A549 (cell line): Measurements from ENCODE around the gene IQCN.

Experiments used
- CHD2 ChIP-seq: fragments of 150-350 bp; IDR thresholded peaks from 2 replicates; pipeline ENCODE4 v1.6.1; 2014; ENCODE audit warnings: low read length; ENCODE audit not compliant: partially characterized antibody
- EP300 ChIP-seq, 2 experiments: fragments of >200 bp; sonication (Bioruptor Twin); formaldehyde crosslinking; IDR thresholded peaks; 2 replicates in 1 of 2; 3 replicates in 1 of 2; pipeline ENCODE4 v1.6.1; 2016 to 2017
- HDAC2 ChIP-seq: fragments of 200-600 bp; sonication (generic); IDR thresholded peaks from 2 replicates; pipeline ENCODE4 v1.6.1; 2016
- JUN ChIP-seq, 2 experiments: fragments of >200 bp; sonication (Bioruptor Twin); formaldehyde crosslinking; IDR thresholded peaks; 2 replicates in 1 of 2; 3 replicates in 1 of 2; pipeline ENCODE4 v1.6.1; 2016 to 2017
- KDM1A ChIP-seq: fragments of 200-600 bp; sonication (generic); IDR thresholded peaks from 2 replicates; pipeline ENCODE4 v1.6.1; 2016; ENCODE audit warnings: low read depth, mild to moderate bottlenecking
- NR3C1 ChIP-seq: fragments of >200 bp; sonication (Bioruptor Twin); formaldehyde crosslinking; IDR thresholded peaks from 3 replicates; pipeline ENCODE4 v1.6.1; 2017
- POLR2A ChIP-seq: IDR thresholded peaks from 2 replicates; pipeline ENCODE4 v1.6.1; 2012; ENCODE audit warnings: mild to moderate bottlenecking, low read length
- REST ChIP-seq: fragments of 200-600 bp; sonication (generic); IDR thresholded peaks from 2 replicates; pipeline ENCODE4 v1.6.1; 2016; ENCODE audit warnings: antibody characterized with exemption, mild to moderate bottlenecking, moderate library complexity
- RFX5 ChIP-seq: fragments of 450-650 bp; IDR thresholded peaks from 2 replicates; pipeline ENCODE4 v1.7.1; 2014; ENCODE audit warnings: antibody characterized with exemption, mild to moderate bottlenecking, moderate library complexity
- TP53 ChIP-seq: fragments of 250-450 bp; sonication (Bioruptor Pico); IDR thresholded peaks from 2 replicates; pipeline ENCODE4 v1.5.0; 2021; ENCODE audit warnings: mild to moderate bottlenecking, moderate library complexity
- ZFP36 ChIP-seq: fragments of 450-650 bp; IDR thresholded peaks from 2 replicates; pipeline ENCODE4 v1.6.1; 2014; ENCODE audit warnings: borderline replicate concordance; ENCODE audit not compliant: partially characterized antibody
- TF ChIP-seq, protein P1 (sequence below): fragments of >200 bp; sonication (Bioruptor Twin); formaldehyde crosslinking; IDR thresholded peaks from 3 replicates; pipeline ENCODE4 v1.5.1; 2016
- TF ChIP-seq, protein P2 (sequence below): IDR thresholded peaks from 2 replicates; pipeline ENCODE4 v1.6.1; 2012
- TF ChIP-seq, protein P3 (sequence below): fragments of 450-650 bp; IDR thresholded peaks from 2 replicates; pipeline ENCODE4 v1.6.1; 2014; ENCODE audit warnings: antibody characterized with exemption

GRCh38 chr19:18293642-18294466 lies 19.6 kb upstream of the IQCN start:
- TF ChIP-seq CHD2: no peak
- TF ChIP-seq, protein P1, sequence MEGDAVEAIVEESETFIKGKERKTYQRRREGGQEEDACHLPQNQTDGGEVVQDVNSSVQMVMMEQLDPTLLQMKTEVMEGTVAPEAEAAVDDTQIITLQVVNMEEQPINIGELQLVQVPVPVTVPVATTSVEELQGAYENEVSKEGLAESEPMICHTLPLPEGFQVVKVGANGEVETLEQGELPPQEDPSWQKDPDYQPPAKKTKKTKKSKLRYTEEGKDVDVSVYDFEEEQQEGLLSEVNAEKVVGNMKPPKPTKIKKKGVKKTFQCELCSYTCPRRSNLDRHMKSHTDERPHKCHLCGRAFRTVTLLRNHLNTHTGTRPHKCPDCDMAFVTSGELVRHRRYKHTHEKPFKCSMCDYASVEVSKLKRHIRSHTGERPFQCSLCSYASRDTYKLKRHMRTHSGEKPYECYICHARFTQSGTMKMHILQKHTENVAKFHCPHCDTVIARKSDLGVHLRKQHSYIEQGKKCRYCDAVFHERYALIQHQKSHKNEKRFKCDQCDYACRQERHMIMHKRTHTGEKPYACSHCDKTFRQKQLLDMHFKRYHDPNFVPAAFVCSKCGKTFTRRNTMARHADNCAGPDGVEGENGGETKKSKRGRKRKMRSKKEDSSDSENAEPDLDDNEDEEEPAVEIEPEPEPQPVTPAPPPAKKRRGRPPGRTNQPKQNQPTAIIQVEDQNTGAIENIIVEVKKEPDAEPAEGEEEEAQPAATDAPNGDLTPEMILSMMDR: no peak
- TF ChIP-seq ZFP36: no peak
- TF ChIP-seq RFX5: no peak
- TF ChIP-seq TP53 (CRISPR knock-in tag): no peak
- TF ChIP-seq, protein P2, sequence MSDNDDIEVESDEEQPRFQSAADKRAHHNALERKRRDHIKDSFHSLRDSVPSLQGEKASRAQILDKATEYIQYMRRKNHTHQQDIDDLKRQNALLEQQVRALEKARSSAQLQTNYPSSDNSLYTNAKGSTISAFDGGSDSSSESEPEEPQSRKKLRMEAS: no peak; the same call in 1 of the 2 replicates
- no peak for TF ChIP-seq KDM1A
- TF ChIP-seq REST: no peak
- TF ChIP-seq HDAC2: no peak
- TF ChIP-seq POLR2A: no peak
- no peak for TF ChIP-seq JUN (IDR thresholded peaks at IDR 0.05)
- no peak for TF ChIP-seq NR3C1
- TF ChIP-seq, protein P3, sequence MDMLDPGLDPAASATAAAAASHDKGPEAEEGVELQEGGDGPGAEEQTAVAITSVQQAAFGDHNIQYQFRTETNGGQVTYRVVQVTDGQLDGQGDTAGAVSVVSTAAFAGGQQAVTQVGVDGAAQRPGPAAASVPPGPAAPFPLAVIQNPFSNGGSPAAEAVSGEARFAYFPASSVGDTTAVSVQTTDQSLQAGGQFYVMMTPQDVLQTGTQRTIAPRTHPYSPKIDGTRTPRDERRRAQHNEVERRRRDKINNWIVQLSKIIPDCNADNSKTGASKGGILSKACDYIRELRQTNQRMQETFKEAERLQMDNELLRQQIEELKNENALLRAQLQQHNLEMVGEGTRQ: no peak
- no peak for TF ChIP-seq EP300 (IDR thresholded peaks at IDR 0.05)
